GM12891 (cell line): ENCODE measurements around the gene JAM3.

ENCODE experiments used
- POLR2A ChIP-seq: IDR thresholded peaks from 2 replicates; pipeline ENCODE4 v1.6.1; 2011; ENCODE audit warnings: low read depth, low read length, control low read depth
- POLR2AphosphoS5 ChIP-seq: IDR thresholded peaks from 2 replicates; pipeline ENCODE4 v1.6.1; 2011; ENCODE audit warnings: low read depth, low read length, control low read depth
- POU2F2 ChIP-seq: IDR thresholded peaks from 2 replicates; pipeline ENCODE4 v1.6.1; 2011; ENCODE audit warnings: low read depth, mild to moderate bottlenecking, control low read depth, low read length, moderate library complexity
- SPI1 ChIP-seq: IDR thresholded peaks from 2 replicates; pipeline ENCODE4 v1.6.1; 2011; ENCODE audit warnings: low read depth, low read length, control low read depth
- TAF1 ChIP-seq: IDR thresholded peaks from 2 replicates; pipeline ENCODE4 v1.6.1; 2011; ENCODE audit warnings: low read depth, low read length, control low read depth

DNA sequence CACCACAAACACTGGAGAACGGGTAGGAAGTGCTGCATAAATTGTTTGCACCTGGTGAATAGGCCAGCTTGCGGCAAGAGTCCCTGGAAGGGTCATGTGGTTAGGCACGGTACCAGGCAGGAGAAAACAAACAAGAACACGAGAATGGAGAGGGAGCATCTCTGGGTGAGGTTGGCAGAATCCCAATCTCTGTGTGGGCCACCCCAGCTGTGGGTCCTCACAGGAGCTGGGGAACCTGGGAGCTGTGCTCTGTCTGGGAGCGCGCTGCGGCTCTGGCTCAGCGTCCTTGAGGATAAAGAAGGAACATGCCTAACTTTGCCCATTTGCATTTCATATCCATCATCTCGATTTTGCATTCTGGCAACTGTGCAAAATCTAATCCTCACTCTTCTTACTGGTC is 46.1 kb upstream of the JAM3 start:
- TF ChIP-seq POLR2A = no peak
- TF ChIP-seq SPI1 = no peak
- no peak for TF ChIP-seq POLR2AphosphoS5
- TF ChIP-seq TAF1 = no peak
- no peak for TF ChIP-seq POU2F2
